H1 (cell line): Measurements from ENCODE around the gene ZAP70. TPM values are rescaled to one million over a fixed set of nuclear protein-coding genes. Genes with fewer than 3 reads are reported as not detected.

Experiments
- CBX8 ChIP-seq: fragments of 300-800, 300-1000 bp; sonication (generic); IDR thresholded peaks from 2 replicates; pipeline ENCODE4 v1.7.1; 2016; ENCODE audit warnings: low read depth, low read length, borderline replicate concordance
- EZH2 ChIP-seq: fragments of 200-600 bp; sonication (generic); IDR thresholded peaks from 2 replicates; pipeline ENCODE4 v1.7.1; 2012; ENCODE audit warnings: low read depth, mild to moderate bottlenecking, moderate library complexity, low read length, inconsistent platforms; ENCODE audit not compliant: severe bottlenecking
- POLR2A ChIP-seq, 2 experiments: IDR thresholded peaks; 1 replicate in 1 of 2; 2 replicates in 1 of 2; pipeline ENCODE4 v1.6.1; 2011; ENCODE audit warnings: low read depth in 2 of 2, low read length in 2 of 2, mild to moderate bottlenecking in 2 of 2; ENCODE audit errors: control extremely low read depth in 1 of 2
- SRF ChIP-seq: IDR thresholded peaks from 2 replicates; pipeline ENCODE4 v1.6.1; 2011; ENCODE audit warnings: mild to moderate bottlenecking, low read depth, low read length, moderate library complexity
- polyA plus RNA-seq, 7 experiments: library from polyadenylated mRNA; depleted of rRNA in 3 of 7; stranded (reverse) in 5 of 7; unstranded in 2 of 7; fragments of >200 nt in 5 of 7; fragments of 200-250 nt in 2 of 7; gene quantifications; 1 replicate in 5 of 7; 2 replicates in 1 of 7; 4 replicates in 1 of 7; pipeline versions ENCODE4 v1.2.1 to v1.2.3, GENCODE V29; 2011 to 2013; ENCODE audit warnings: missing spikeins in 2 of 7, mixed read lengths in 2 of 7
- total RNA-seq: library from RNA; stranded (reverse); fragmentation: NEBNext Ultra II Directional; extraction: Animal tissue kit (Norgen Biotek cat#: 25700); gene quantifications from 2 replicates; pipeline ENCODE4 v1.2.1, GENCODE V29; 2021
- TF ChIP-seq, protein P1 (sequence below): fragments of 300-600 bp; sonication (generic); IDR thresholded peaks from 2 replicates; pipeline ENCODE4 v1.7.1; 2012; ENCODE audit warnings: low read length, moderate library complexity, mild to moderate bottlenecking, inconsistent platforms; ENCODE audit not compliant: insufficient replicate concordance
- TF ChIP-seq, protein P2 (sequence below): IDR thresholded peaks from 2 replicates; pipeline ENCODE4 v1.6.1; 2012; ENCODE audit warnings: inconsistent platforms

Gene ZAP70
- total and polyA plus RNA-seq, 2 of the 8 experiments (the other 6 are each of a cell fraction or from before 2014, with no cell fraction given), result 0.15 TPM; not detected in 1

DNA sequence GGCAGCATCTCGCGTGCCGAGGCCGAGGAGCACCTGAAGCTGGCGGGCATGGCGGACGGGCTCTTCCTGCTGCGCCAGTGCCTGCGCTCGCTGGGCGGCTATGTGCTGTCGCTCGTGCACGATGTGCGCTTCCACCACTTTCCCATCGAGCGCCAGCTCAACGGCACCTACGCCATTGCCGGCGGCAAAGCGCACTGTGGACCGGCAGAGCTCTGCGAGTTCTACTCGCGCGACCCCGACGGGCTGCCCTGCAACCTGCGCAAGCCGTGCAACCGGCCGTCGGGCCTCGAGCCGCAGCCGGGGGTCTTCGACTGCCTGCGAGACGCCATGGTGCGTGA is 10.7 kb downstream of the ZAP70 start (continued):
- TF ChIP-seq, protein P1, sequence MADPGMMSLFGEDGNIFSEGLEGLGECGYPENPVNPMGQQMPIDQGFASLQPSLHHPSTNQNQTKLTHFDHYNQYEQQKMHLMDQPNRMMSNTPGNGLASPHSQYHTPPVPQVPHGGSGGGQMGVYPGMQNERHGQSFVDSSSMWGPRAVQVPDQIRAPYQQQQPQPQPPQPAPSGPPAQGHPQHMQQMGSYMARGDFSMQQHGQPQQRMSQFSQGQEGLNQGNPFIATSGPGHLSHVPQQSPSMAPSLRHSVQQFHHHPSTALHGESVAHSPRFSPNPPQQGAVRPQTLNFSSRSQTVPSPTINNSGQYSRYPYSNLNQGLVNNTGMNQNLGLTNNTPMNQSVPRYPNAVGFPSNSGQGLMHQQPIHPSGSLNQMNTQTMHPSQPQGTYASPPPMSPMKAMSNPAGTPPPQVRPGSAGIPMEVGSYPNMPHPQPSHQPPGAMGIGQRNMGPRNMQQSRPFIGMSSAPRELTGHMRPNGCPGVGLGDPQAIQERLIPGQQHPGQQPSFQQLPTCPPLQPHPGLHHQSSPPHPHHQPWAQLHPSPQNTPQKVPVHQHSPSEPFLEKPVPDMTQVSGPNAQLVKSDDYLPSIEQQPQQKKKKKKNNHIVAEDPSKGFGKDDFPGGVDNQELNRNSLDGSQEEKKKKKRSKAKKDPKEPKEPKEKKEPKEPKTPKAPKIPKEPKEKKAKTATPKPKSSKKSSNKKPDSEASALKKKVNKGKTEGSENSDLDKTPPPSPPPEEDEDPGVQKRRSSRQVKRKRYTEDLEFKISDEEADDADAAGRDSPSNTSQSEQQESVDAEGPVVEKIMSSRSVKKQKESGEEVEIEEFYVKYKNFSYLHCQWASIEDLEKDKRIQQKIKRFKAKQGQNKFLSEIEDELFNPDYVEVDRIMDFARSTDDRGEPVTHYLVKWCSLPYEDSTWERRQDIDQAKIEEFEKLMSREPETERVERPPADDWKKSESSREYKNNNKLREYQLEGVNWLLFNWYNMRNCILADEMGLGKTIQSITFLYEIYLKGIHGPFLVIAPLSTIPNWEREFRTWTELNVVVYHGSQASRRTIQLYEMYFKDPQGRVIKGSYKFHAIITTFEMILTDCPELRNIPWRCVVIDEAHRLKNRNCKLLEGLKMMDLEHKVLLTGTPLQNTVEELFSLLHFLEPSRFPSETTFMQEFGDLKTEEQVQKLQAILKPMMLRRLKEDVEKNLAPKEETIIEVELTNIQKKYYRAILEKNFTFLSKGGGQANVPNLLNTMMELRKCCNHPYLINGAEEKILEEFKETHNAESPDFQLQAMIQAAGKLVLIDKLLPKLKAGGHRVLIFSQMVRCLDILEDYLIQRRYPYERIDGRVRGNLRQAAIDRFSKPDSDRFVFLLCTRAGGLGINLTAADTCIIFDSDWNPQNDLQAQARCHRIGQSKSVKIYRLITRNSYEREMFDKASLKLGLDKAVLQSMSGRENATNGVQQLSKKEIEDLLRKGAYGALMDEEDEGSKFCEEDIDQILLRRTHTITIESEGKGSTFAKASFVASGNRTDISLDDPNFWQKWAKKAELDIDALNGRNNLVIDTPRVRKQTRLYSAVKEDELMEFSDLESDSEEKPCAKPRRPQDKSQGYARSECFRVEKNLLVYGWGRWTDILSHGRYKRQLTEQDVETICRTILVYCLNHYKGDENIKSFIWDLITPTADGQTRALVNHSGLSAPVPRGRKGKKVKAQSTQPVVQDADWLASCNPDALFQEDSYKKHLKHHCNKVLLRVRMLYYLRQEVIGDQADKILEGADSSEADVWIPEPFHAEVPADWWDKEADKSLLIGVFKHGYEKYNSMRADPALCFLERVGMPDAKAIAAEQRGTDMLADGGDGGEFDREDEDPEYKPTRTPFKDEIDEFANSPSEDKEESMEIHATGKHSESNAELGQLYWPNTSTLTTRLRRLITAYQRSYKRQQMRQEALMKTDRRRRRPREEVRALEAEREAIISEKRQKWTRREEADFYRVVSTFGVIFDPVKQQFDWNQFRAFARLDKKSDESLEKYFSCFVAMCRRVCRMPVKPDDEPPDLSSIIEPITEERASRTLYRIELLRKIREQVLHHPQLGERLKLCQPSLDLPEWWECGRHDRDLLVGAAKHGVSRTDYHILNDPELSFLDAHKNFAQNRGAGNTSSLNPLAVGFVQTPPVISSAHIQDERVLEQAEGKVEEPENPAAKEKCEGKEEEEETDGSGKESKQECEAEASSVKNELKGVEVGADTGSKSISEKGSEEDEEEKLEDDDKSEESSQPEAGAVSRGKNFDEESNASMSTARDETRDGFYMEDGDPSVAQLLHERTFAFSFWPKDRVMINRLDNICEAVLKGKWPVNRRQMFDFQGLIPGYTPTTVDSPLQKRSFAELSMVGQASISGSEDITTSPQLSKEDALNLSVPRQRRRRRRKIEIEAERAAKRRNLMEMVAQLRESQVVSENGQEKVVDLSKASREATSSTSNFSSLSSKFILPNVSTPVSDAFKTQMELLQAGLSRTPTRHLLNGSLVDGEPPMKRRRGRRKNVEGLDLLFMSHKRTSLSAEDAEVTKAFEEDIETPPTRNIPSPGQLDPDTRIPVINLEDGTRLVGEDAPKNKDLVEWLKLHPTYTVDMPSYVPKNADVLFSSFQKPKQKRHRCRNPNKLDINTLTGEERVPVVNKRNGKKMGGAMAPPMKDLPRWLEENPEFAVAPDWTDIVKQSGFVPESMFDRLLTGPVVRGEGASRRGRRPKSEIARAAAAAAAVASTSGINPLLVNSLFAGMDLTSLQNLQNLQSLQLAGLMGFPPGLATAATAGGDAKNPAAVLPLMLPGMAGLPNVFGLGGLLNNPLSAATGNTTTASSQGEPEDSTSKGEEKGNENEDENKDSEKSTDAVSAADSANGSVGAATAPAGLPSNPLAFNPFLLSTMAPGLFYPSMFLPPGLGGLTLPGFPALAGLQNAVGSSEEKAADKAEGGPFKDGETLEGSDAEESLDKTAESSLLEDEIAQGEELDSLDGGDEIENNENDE, result no peak
- no peak for TF ChIP-seq CBX8
- no peak for TF ChIP-seq POLR2A (IDR thresholded peaks at IDR 0.05; ENCODE audit: control extremely low read depth in 1 of 2, low read depth in 2 of 2, low read length in 2 of 2)
- TF ChIP-seq EZH2, result no peak
- no peak for TF ChIP-seq SRF
- TF ChIP-seq, protein P2, sequence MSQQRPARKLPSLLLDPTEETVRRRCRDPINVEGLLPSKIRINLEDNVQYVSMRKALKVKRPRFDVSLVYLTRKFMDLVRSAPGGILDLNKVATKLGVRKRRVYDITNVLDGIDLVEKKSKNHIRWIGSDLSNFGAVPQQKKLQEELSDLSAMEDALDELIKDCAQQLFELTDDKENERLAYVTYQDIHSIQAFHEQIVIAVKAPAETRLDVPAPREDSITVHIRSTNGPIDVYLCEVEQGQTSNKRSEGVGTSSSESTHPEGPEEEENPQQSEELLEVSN, result no peak
- TF ChIP-seq, all 59 proteins: peak for 0
